IPS-18a (cell line): ENCODE measurements around the gene PCDHGA9.
"Not testable (repeated sequence)": the region's sequence is repeated elsewhere in the genome, so short reads cannot be mapped to it uniquely, and the experiment has no call there.

Source experiments
- H3K27ac ChIP-seq: one replicate; pipeline ENCODE4 v1.5.1; 2013; ENCODE audit warnings: low read length
- H3K27me3 ChIP-seq: one replicate; pipeline ENCODE4 v1.6.1; 2013; ENCODE audit warnings: mild to moderate bottlenecking, low read length; ENCODE audit not compliant: control insufficient read depth, insufficient read depth
- H3K36me3 ChIP-seq: one replicate; pipeline ENCODE4 v1.6.1; 2013; ENCODE audit warnings: low read depth, low read length; ENCODE audit not compliant: control insufficient read depth
- H3K4me1 ChIP-seq: one replicate; pipeline ENCODE4 v1.6.1; 2013; ENCODE audit warnings: low read depth, low read length; ENCODE audit not compliant: control insufficient read depth
- H3K4me3 ChIP-seq: one replicate; pipeline ENCODE4 v1.5.1; 2013; ENCODE audit warnings: low read length
- H3K9ac ChIP-seq: one replicate; pipeline ENCODE4 v1.6.1; 2013; ENCODE audit warnings: mild to moderate bottlenecking, low read length, moderate library complexity
- H3K9me3 ChIP-seq: one replicate; pipeline ENCODE4 v1.6.1; 2013; ENCODE audit warnings: low read depth, low read length; ENCODE audit not compliant: control insufficient read depth

PCDHGA9 gene

GRCh38 chr5:141369994-141370848 lies 32.4 kb upstream of the PCDHGA9 start, which contains the start of gene PCDHGB3:
PCDHGB3 (plus strand) TSS chr5:141370242; CDS start chr5:141370395, 153 bp downstream.
- Histone ChIP-seq H3K36me3 (no peaks in the 10 kb centered on the region), H3K27me3 (no peaks in the 10 kb centered on the region), H3K9ac (no peak within 1 kb of the TSS), H3K9me3 (peaks cover 26% of the 10 kb centered on the region), H3K4me3 (no peak within 1 kb of the TSS), H3K4me1 (no peaks in the 10 kb centered on the region), H3K27ac (no peak within 1 kb of the TSS)

GRCh38 chr5:141371572-141372475 lies 30.8 kb upstream of the PCDHGA9 start:
- Histone ChIP-seq H3K36me3 (no peaks in the 10 kb centered on the region), H3K4me3 (no peak overlapping the region), H3K4me1 (no peaks in the 10 kb centered on the region), H3K9ac (no peak overlapping the region), H3K27me3 (no peaks in the 10 kb centered on the region), H3K9me3 (peaks cover 17% of the 10 kb centered on the region), H3K27ac (no peak overlapping the region)

GRCh38 chr5:141373673-141374317 lies 28.8 kb upstream of the PCDHGA9 start, which contains the start of gene PCDHGA6:
PCDHGA6 (plus strand) TSS chr5:141373891; CDS start chr5:141374084, 193 bp downstream.
- H3K9me3 ChIP-seq = peaks cover 13% of the 10 kb centered on the region
- no peak within 1 kb of the TSS for H3K9ac ChIP-seq
- H3K4me1 ChIP-seq = no peaks in the 10 kb centered on the region
- H3K27ac ChIP-seq = no peak within 1 kb of the TSS
- no peaks in the 10 kb centered on the region for H3K36me3 ChIP-seq
- H3K27me3 ChIP-seq = no peaks in the 10 kb centered on the region
- no peak within 1 kb of the TSS for H3K4me3 ChIP-seq

GRCh38 chr5:141374627-141375026 lies 28.0 kb upstream of the PCDHGA9 start:
- Histone ChIP-seq H3K27ac (no peak overlapping the region), H3K4me1 (no peaks in the 10 kb centered on the region), H3K4me3 (no peak overlapping the region), H3K9me3 (peaks cover 13% of the 10 kb centered on the region), H3K27me3 (no peaks in the 10 kb centered on the region), H3K9ac (no peak overlapping the region), H3K36me3 (no peaks in the 10 kb centered on the region)

DNA sequence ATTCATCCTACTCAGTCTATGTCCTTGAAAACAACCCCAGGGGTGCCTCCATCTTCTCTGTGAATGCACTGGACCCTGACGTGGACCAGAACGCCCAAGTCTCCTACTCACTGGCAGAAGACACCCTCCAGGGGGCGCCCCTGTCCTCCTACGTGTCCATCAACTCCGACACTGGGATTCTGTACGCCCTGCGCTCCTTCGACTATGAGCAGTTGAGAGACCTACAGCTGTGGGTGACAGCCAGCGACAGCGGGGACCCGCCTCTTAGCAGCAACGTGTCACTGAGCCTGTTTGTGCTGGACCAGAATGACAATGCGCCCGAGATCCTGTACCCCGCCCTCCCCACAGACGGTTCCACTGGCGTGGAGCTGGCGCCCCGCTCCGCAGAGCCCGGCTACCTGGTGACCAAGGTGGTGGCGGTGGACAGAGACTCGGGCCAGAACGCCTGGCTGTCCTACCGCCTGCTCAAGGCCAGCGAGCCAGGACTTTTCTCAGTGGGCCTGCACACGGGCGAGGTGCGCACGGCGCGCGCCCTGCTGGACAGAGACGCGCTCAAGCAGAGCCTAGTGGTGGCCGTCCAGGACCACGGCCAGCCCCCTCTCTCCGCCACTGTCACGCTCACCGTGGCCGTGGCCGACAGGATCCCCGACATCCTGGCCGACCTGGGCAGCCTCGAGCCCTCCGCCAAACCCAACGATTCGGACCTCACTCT lies 27.0 kb upstream of the PCDHGA9 start:
- not testable (repeated sequence) for H3K9ac ChIP-seq, H3K36me3 ChIP-seq, H3K27me3 ChIP-seq, H3K27ac ChIP-seq, H3K4me3 ChIP-seq, H3K4me1 ChIP-seq
- peaks cover 13% of the 10 kb centered on the region for H3K9me3 ChIP-seq

DNA sequence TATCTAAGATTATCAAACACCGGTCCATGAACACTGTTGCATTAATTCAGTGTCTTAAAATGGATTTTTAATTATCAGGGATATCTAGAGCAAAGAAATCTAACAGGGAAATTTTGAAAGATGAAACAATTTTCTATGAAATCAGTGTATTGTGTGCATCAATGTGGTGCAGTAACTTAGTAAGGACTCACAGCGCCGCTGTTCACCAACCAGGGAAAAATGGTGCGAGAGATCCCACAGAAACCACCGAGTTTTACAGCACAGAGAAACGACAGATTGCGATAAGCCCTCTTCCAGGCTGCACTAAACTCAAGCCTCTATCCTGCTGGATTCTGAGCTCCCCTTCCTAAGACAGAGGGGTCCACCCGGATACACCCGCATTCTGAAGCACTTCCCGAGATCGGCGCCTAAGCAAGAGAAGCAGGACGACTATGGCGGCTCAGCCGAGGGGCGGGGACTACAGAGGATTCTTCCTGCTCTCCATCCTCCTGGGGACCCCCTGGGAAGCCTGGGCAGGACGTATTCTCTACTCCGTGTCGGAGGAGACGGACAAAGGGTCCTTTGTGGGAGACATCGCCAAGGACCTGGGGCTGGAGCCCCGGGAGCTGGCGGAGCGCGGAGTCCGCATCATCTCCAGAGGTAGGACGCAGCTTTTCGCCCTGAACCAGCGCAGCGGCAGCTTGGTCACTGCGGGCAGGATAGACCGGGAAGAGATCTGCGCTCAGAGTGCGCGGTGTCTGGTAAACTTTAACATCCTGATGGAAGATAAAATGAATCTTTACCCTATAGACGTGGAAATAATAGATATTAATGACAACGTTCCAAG lies 19.9 kb upstream of the PCDHGA9 start, which contains the start of gene PCDHGA7:
Gene PCDHGA7 (plus strand): TSS at position 274 of the 826 bp plus-strand sequence. CDS start 158 bp downstream, at position 432.
- Histone ChIP-seq H3K4me3 (no peak within 1 kb of the TSS), H3K27ac (no peak within 1 kb of the TSS), H3K4me1 (no peaks in the 10 kb centered on the region), H3K27me3 (no peaks in the 10 kb centered on the region), H3K36me3 (no peaks in the 10 kb centered on the region), H3K9me3 (peaks cover 29% of the 10 kb centered on the region), H3K9ac (no peak within 1 kb of the TSS)

- H3K36me3 ChIP-seq = no peaks in the 10 kb centered on the region
- no peaks in the 10 kb centered on the region for H3K4me1 ChIP-seq
- H3K27ac ChIP-seq = no peak overlapping the region
- H3K4me3 ChIP-seq = no peak overlapping the region
- H3K9ac ChIP-seq = no peak overlapping the region
- H3K27me3 ChIP-seq = no peaks in the 10 kb centered on the region
- H3K9me3 ChIP-seq = peaks cover 31% of the 10 kb centered on the region
Observed at GRCh38 chr5:141383345-141383744, 19.2 kb upstream of the PCDHGA9 start.

- Histone ChIP-seq H3K27ac (no peak overlapping the region), H3K27me3 (no peaks in the 10 kb centered on the region), H3K9ac (no peak overlapping the region), H3K4me1 (no peaks in the 10 kb centered on the region), H3K36me3 (no peaks in the 10 kb centered on the region), H3K4me3 (no peak overlapping the region), H3K9me3 (peaks cover 38% of the 10 kb centered on the region)
Observed at GRCh38 chr5:141384471-141385267, 17.9 kb upstream of the PCDHGA9 start.

- not testable (repeated sequence) for H3K4me3 ChIP-seq, H3K27ac ChIP-seq, H3K4me1 ChIP-seq, H3K27me3 ChIP-seq, H3K9ac ChIP-seq, H3K36me3 ChIP-seq
- H3K9me3 ChIP-seq = peaks cover 49% of the 10 kb centered on the region
Observed at GRCh38 chr5:141387557-141388311, 14.8 kb upstream of the PCDHGA9 start, which contains the start of gene PCDHGB4. PCDHGB4 (plus strand) TSS chr5:141387698; CDS start chr5:141387885, 187 bp downstream.
